Occipital lobe (tissue), 2 donors: ENCODE measurements around the gene PSD4. TPM values are rescaled to one million over a fixed set of nuclear protein-coding genes. Genes with fewer than 3 reads are reported as not detected.

Experiments used
- DNase-seq: peaks from one replicate; lab custom pipeline; 2025; lab: John Stamatoyannopoulos, UW
- total RNA-seq: library from RNA; depleted of rRNA; stranded (reverse); fragments of >200 nt; gene quantifications from one replicate; pipeline ENCODE4 v1.2.3, GENCODE V29; 2014

PSD4 gene
- total RNA-seq, 1 donor from 2014 or later: 4.2 TPM

- no peak for DNase-seq
These were observed 9.5 kb downstream of the PSD4 start for GRCh38 chr2:113183264-113183663.

GRCh38 chr2:113183703-113184102 lies 9.9 kb downstream of the PSD4 start:
- DNase-seq: no peak

GRCh38 chr2:113184531-113185230 lies 10.9 kb downstream of the PSD4 start:
- no peak for DNase-seq

DNA sequence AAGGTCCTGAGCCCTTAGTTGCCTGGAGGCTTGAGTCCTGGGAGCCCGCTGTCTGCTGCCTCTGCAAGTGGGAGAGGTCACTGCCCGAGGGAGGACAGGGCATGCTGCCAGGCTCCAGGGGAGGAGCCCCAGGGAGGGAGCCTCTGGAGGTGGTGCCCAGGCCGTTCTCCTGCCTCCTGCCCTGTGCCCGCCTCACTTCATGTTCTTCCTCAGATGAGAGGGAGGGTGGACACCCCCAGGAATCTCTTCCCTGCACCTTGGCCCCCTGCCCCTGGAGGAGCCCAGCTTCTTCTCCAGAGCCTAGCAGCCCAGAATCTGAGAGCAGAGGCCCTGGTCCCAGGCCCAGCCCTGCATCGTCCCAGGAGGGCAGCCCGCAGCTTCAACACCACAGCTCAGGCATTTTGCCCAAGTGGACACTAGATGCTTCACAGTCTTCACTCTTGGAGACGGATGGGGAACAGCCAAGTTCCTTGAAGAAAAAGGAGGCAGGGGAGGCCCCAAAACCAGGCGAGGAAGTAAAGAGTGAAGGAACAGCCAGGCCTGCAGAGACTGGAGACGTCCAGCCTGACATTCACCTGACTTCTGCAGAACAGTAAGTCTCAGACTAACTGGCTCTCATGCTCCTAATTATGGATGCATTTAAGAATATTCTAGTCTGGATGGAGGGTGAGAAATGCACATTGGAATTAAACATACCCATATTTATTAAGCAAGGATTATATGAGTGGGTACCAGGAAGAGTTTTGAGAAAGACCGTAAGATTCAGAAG lies 12.1 kb downstream of the PSD4 start:
- no peak for DNase-seq

- DNase-seq: no peak
These were observed 12.6 kb downstream of the PSD4 start for GRCh38 chr2:113186433-113186796.

DNA sequence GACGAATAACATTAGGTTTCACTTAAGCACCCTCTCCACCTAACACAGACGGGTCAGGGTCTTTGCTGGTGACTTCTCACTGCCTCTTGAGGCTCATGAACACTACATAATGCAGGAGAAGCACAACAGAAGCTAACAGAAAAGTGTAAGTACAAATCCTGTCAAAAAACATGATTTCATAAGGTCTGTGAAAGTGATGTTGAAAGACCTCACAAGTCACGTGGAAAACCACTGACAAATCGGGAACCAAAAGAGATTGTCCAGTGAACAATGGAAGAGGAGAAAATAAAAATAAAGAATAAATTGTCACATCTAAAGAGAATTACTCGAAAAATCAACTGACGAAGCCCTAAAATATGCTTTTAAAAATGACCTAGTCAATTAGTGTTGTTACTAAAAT lies 14.0 kb downstream of the PSD4 start:
- no peak for DNase-seq

GRCh38 chr2:113190871-113191270 lies 17.1 kb downstream of the PSD4 start:
- DNase-seq: no peak

DNA sequence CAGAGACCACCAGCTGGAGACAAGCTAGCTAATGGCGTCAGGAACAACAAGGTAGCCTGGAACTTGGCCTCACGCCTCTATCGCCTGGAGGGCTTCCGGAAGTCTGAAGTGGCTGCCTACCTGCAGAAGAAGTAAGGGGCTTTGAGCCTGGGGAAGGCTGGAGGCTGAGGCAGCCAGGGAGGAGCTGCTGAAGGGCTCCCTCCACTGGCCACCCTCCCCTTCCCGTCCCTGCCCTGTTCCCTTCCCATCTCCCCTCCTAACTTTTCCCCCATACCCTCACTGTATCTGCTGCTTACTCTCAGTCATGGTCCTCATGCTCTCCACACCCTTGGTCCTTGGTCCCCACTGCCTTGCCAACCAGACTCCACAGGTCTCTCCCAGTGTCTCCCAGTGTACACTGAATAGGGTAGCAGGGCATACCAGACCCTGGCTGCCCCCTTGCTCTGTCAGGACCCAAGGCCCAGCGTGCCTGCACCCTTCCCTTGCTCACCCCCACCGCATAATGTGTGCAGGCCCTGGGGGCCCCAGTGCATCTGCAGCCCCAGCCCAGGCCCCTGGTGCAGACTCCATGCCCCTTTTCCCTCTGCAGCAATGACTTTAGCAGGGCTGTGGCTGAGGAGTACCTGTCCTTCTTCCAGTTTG lies 18.8 kb downstream of the PSD4 start:
- no peak for DNase-seq

DNA sequence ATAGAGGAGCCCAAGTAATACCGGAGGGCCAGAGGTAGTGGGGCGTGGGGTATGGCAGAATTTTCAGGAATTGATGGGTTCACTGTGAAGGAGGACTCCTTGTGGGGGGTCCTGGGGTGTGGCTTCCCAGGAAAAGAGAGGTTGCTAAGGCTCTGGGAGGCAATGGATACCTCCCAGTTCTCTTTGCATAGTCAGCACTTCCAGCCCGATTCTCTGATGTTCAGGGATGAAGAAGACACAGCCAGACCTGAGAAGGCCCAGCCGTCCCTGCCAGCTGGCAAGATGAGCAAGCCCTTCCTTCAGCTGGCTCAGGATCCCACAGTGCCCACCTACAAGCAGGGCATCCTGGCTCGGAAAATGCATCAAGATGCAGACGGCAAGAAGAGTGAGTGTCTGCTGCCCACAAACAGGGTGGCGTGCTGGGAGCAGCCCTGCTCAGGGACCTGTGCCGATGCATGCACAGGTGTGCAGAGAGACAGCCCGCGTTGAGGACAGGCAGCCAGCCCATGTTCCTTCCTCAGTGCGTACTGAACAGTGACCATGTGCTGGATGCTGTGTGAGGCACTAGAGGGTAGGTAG lies 22.2 kb downstream of the PSD4 start:
- no peak for DNase-seq

GRCh38 chr2:113196839-113197238 lies 23.1 kb downstream of the PSD4 start:
- no peak for DNase-seq

DNA sequence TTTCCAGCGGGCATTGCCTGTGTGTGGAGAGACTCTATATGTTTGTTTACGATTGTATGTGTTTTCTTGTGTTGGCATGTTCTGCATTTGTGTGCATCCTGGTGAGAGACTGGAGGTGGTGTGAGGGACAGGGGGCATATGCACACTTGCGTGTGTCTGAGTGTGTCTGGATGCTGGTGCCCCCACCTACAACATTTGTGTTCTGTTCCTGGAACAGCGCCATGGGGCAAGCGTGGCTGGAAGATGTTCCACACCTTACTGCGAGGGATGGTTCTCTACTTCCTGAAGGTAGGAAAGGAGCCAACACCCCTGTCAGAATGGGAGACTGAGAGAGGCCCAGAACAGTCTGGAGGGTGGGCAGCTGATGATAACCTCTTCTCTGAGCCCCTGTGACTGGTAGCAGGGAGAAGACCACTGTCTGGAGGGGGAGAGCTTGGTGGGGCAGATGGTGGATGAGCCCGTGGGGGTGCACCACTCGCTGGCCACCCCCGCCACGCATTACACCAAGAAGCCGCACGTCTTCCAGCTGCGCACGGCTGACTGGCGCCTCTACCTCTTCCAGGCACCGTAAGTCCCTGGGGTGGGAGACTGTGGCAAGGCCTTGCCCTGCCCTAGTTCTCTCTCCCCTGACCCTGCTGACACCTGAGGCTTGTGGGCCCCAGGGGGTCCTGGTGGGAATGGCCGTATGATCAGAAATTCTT lies 23.7 kb downstream of the PSD4 start:
- DNase-seq: no peak

DNA sequence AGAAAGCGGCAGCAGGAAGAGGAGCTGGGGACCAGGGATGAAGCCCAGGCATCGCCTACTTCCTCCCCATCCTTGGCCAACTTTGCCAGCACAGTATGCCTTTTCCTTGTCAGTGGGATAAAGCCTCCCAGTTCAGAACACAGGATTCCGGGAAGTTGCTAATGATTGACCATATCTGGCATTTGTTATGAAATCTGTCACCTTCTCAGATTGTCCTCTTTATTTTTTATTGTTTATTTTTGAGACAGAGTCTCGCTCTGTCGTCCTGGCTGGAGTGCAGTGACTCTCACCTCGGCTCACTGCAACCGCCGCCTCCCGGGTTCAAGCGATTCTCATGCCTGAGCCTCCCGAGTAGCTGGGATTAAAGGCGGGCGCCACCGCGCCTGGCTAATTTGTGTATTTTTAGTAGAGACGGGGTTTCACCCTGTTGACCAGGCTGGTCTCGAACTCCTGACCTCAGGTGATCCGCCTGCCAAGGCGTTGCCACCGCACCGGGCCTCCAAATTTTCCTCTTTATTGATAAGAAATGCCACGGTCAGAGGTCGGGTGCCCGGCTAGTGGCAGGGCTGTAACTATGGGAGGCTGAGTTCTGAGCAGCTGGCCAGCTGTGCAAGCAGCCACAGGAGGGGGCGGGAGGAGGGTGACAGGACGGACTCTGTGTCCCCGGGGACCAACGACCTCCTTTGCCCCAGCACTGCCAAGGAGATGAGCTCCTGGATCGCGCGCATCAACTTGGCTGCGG lies 24.4 kb downstream of the PSD4 start:
- no peak for DNase-seq

- DNase-seq: peak; percentile 50
These were observed 25.2 kb downstream of the PSD4 start for GRCh38 chr2:113198790-113199612.

- DNase-seq: no peak
These were observed 26.5 kb downstream of the PSD4 start for GRCh38 chr2:113200236-113200635.

DNA sequence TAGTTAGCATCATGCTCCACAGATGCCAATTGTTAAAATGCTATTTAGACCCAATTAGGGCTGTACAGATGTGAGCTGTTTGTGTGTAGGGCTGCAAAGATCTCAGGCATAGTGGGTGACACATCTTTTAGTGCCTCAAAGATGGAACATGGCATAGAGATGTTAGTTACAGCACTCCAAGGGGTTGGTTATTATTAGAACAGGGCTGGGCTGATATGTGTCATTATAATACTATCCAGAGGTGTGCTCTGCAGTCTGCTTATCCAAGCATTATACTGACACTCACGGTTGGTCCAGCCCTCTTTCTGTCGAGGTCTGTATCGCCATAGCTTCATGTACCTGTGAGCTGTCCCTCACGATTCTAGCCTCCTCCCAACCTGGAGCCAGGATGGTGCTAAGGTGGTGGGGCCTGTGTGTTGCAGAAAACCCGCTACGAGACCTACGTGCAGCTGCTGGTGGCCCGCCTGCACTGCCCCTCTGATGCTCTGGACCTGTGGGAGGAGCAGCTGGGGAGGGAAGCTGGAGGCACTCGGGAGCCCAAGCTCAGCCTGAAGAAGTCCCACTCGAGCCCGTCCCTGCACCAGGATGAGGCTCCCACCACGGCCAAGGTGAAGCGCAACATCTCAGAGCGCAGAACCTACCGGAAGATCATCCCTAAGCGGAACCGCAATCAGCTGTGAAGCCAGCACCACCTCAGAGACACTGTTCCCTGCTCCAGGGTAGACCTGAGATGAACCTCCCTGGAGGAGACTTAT lies 27.1 kb downstream of the PSD4 start:
- no peak for DNase-seq

DNA sequence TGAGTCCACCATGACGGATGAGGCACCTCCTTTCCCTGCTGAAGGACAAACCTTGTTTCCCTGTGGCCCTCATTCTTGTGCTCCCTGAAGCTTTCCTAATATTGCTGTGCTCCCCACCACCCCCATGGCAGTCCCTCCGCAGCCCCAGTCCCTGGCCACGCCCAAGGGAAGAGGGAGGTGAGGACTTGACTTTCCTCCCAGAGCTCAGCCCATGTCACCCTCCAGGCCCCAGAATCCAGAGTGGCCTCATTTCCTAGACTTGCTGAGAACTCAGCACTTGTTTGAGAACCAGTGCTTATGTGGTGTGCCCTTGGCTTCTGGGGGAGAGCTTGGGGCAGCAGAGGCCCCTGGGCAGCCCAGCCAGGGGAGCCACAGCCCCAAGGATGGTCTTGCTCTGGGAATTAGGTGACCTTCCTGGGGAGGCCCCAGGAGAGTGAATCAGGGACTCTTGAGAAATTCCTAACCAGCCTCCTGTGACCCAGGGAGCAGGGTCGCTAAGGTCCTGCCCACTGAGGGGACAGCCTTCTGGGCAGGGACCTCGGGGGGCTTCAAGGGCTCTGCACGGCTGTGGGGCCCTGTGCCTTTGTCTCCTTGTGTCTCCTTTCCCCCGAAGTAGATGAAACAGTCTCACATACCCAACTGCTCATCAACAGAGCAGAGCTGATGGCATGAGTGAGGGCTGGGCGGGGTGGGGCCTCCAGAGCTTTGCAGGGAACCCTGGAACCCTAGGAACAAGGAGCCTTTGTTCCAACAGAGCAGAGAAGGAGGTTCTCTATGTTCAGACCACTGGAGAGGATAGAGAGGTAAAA lies 27.9 kb downstream of the PSD4 start:
- DNase-seq: no peak

DNA sequence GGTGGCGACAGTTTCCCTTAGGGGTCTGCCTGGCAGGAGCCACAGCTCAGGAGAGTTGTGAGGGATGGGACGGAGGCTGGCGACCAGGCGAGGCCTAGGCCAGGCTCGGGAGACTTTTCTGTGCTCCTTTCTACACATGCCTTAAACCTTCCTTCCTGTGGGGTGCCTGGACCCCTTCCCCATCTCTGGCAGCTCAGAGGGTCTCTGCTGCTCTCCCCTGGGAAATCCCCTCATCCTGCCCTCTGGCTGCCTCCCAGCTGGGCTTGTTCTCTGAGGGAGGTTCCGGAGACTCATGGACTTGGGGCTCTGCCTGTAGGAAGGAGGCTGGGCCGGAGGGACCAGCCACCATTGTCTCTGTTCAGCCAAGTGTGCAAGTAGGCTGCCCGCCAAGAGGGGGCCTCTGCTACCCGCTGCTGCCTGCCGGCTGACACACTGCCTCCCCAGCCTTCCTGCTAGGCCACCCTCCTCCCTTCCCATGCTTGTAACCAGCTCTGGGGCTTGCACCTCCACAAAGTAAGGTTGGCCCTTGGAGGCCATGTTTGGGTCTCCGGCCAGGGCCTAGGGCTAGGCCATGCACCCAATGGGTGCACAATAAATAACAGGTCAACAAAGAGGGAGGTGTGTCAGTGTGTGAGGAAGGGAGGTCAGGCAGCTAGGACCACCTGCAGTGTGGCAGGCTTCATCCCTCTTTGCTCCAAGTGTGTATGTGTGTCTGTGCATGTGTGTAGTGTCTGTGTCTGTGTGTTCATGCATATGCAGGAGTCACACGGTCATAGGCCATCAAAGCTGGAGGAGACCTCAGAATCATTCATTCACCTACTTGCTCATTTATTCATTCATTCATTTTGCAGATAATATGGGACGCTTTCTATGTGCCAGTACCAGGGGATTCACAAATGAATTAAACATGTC lies 28.8 kb downstream of the PSD4 start:
- peak; percentile 25 for DNase-seq

DNA sequence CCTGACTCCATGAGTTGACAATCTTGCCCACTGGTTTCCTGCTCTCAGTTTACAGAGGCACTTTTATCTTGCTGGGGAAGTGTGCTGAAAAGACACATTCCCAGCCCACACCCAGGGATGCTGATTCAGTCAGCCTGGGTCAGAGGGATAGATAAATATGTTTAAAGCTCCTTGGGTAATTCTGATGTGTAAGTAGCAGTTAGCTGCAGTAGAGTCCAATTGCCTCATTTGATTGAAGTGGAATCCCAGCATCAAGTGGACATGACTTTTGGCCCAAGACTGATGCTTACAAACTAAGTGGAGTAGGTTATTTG lies 29.4 kb downstream of the PSD4 start:
- no peak for DNase-seq
